SK-N-SH (cell line): ENCODE measurements around the gene NLGN2. TPM values are rescaled to one million over a fixed set of nuclear protein-coding genes. Genes with fewer than 3 reads are reported as not detected.

Experiments used
- CTCF ChIA-PET: fragments of 300-600, 350-600 bp; formaldehyde crosslinking; extraction: SDS; loops from one replicate; lab custom pipeline; 2021; lab: Yijun Ruan, JAX
- POLR2A ChIA-PET: fragments of 350-600 bp; sonication (Branson Sonifier 250); formaldehyde crosslinking; extraction: SDS; loops from one replicate; lab custom pipeline; 2020; ENCODE audit warnings: antibody characterized with exemption, inconsistent platforms; lab: Yijun Ruan, JAX
- DNase-seq: peaks from one replicate; pipeline ENCODE4 v3.0.0; 2012
- H2AFZ ChIP-seq: fragments of 200-600 bp; sonication (generic); 2 replicates; pipeline ENCODE4 v1.8.1; 2016; ENCODE audit warnings: antibody characterized with exemption, mild to moderate bottlenecking, low read depth
- H3F3A ChIP-seq: fragments of 200-600 bp; sonication (generic); replicated peaks from 2 replicates; pipeline ENCODE3; 2016; ENCODE audit warnings: antibody characterized with exemption, mild to moderate bottlenecking; ENCODE audit not compliant: insufficient read depth
- H3K27ac ChIP-seq, 2 experiments: fragments of 200-500 bp in 1 of 2; fragments of 200-600 bp in 1 of 2; sonication (Bioruptor generic) in 1 of 2; sonication (generic), shearing (Covaris generic) in 1 of 2; 2 replicates each; pipeline versions ENCODE4 v1.5.1 to v1.6.1; 2014 to 2016; ENCODE audit warnings: low read depth in 2 of 2, inconsistent platforms in 1 of 2, low read length in 1 of 2, mild to moderate bottlenecking in 1 of 2, mixed read lengths in 1 of 2
- H3K27me3 ChIP-seq: fragments of 200-600 bp; sonication (generic), shearing (Covaris generic); 2 replicates; pipeline ENCODE4 v1.6.1; 2016; ENCODE audit warnings: mixed run types; ENCODE audit not compliant: insufficient read depth
- H3K36me3 ChIP-seq, 2 experiments: fragments of 200-500 bp in 1 of 2; fragments of 200-600 bp in 1 of 2; sonication (Bioruptor generic) in 1 of 2; sonication (generic) in 1 of 2; replicated peaks in 1 of 2; 2 replicates each; pipeline versions ENCODE3 to v1.5.1; 2014 to 2016; ENCODE audit warnings: low read length in 1 of 2, mild to moderate bottlenecking in 1 of 2; ENCODE audit not compliant: insufficient read depth in 2 of 2, control insufficient read depth in 1 of 2
- H3K4me1 ChIP-seq, 2 experiments: fragments of 200-500 bp in 1 of 2; fragments of 200-600 bp in 1 of 2; sonication (Bioruptor generic) in 1 of 2; sonication (generic), shearing (Covaris generic) in 1 of 2; 2 replicates each; pipeline versions ENCODE4 v1.5.1 to v1.6.1; 2014 to 2016; ENCODE audit warnings: low read depth in 1 of 2, low read length in 1 of 2, mixed run types in 1 of 2; ENCODE audit not compliant: insufficient read depth in 2 of 2, control insufficient read depth in 1 of 2
- H3K4me2 ChIP-seq: fragments of 200-600 bp; sonication (generic), shearing (Covaris generic); 2 replicates; pipeline ENCODE4 v1.6.1; 2017; ENCODE audit warnings: mixed run types
- H3K4me3 ChIP-seq, 2 experiments: fragments of 200-500 bp in 1 of 2; fragments of 200-600 bp in 1 of 2; sonication (Bioruptor generic) in 1 of 2; sonication (generic), shearing (Covaris generic) in 1 of 2; 2 replicates each; pipeline versions ENCODE4 v1.5.1 to v1.8.1; 2014 to 2016; ENCODE audit warnings: low read depth in 2 of 2, inconsistent platforms in 1 of 2, low read length in 1 of 2, mild to moderate bottlenecking in 1 of 2, mixed read lengths in 1 of 2, moderate library complexity in 1 of 2
- H3K79me2 ChIP-seq: fragments of 200-600 bp; sonication (generic); 2 replicates; pipeline ENCODE4 v1.8.1; 2017; ENCODE audit warnings: mild to moderate bottlenecking; ENCODE audit not compliant: insufficient read depth
- H3K9ac ChIP-seq: fragments of 200-600 bp; sonication (generic); 2 replicates; pipeline ENCODE4 v1.6.1; 2017; ENCODE audit warnings: mixed run types
- H3K9me2 ChIP-seq: fragments of 200-600 bp; sonication (generic); 2 replicates; pipeline ENCODE4 v1.6.1; 2017; ENCODE audit warnings: mixed run types
- H3K9me3 ChIP-seq: fragments of 200-600 bp; sonication (generic); 2 replicates; pipeline ENCODE4 v1.6.1; 2017; ENCODE audit warnings: mixed run types, mild to moderate bottlenecking, moderate library complexity
- H4K20me1 ChIP-seq: fragments of 200-600 bp; sonication (generic); 2 replicates; pipeline ENCODE4 v1.6.1; 2017; ENCODE audit warnings: mild to moderate bottlenecking, mixed run types; ENCODE audit not compliant: insufficient read depth
- EZH2phosphoT487 ChIP-seq: fragments of 200-600 bp; sonication (generic); IDR thresholded peaks from 2 replicates; pipeline ENCODE4 v1.6.1; 2017; ENCODE audit warnings: low read depth, mixed run types, mild to moderate bottlenecking, antibody characterized with exemption, moderate library complexity, borderline replicate concordance
- JUND ChIP-seq: IDR thresholded peaks from 2 replicates; pipeline ENCODE4 v1.4.0; 2012
- MAX ChIP-seq: IDR thresholded peaks from 2 replicates; pipeline ENCODE4 v1.4.0; 2012; ENCODE audit warnings: low read depth
- MEF2A ChIP-seq: IDR thresholded peaks from 2 replicates; pipeline ENCODE4 v1.4.0; 2012; ENCODE audit warnings: low read depth, borderline replicate concordance
- NFIC ChIP-seq: IDR thresholded peaks from 2 replicates; pipeline ENCODE4 v1.4.0; 2012; ENCODE audit warnings: borderline replicate concordance
- NRF1 ChIP-seq: IDR thresholded peaks from 2 replicates; pipeline ENCODE4 v1.6.1; 2012; ENCODE audit warnings: low read depth, mild to moderate bottlenecking, low read length
- PBX3 ChIP-seq: IDR thresholded peaks from 2 replicates; pipeline ENCODE4; 2012
- RAD21 ChIP-seq: IDR thresholded peaks from 2 replicates; pipeline ENCODE4 v1.6.1; 2012; ENCODE audit warnings: mild to moderate bottlenecking, low read length
- RCOR1 ChIP-seq: fragments of 150-350 bp; IDR thresholded peaks from 2 replicates; pipeline ENCODE4 v1.6.1; 2017; ENCODE audit warnings: antibody characterized with exemption, low read length
- REST ChIP-seq: IDR thresholded peaks from 2 replicates; pipeline ENCODE4 v1.6.1; 2012; ENCODE audit warnings: mild to moderate bottlenecking, low read depth, low read length, moderate library complexity
- USF1 ChIP-seq: IDR thresholded peaks from 2 replicates; pipeline ENCODE4 v1.4.0; 2012; ENCODE audit warnings: low read depth, borderline replicate concordance
- WGBS: methylation state at CpG from one replicate; pipeline ENCODE4 v1.1.6; 2017; ENCODE audit warnings: low lambda C conversion rate; 5-methylcytosine and 5-hydroxymethylcytosine counted together
- polyA plus RNA-seq, 3 experiments: library from polyadenylated mRNA; depleted of rRNA; stranded (reverse); fragments of >200 nt; gene quantifications; 2 replicates each; pipeline ENCODE4 v1.2.3, GENCODE V29; 2012

The NLGN2 gene
- polyA plus RNA-seq, 1 of the 3 experiments (the other 2 are of a cell fraction) = 29.9 TPM

- H3K4me1 ChIP-seq = no peaks in the 10 kb centered on the region; a peak in 1 of 4 replicates
- WGBS = 75% methylated on average over 10 of the region's 17 CpGs
- no peak within 1 kb of the TSS for H2AFZ ChIP-seq
- no peak within 1 kb of the TSS for H3K4me2 ChIP-seq
- ChIA-PET POLR2A (no interaction called here), CTCF (interaction anchor here (1.2 to 1.6 kb wide), 4 partner anchors 12 to 141 kb away, joined by 3 to 6 read pairs (median 6); partner anchors contain the start of gene FGF11)
- DNase-seq = peak; percentile 71
- no peaks in the 10 kb centered on the region for H3F3A ChIP-seq
- no peaks in the 10 kb centered on the region for H3K9me3 ChIP-seq
- no peaks in the 10 kb centered on the region for H4K20me1 ChIP-seq
- no peak within 1 kb of the TSS for H3K9ac ChIP-seq
- H3K79me2 ChIP-seq = no peaks in the 10 kb centered on the region
- H3K27me3 ChIP-seq = no peaks in the 10 kb centered on the region
- peaks cover 0 to 23% of the 10 kb centered on the region in 2 experiments for H3K36me3 ChIP-seq
- H3K9me2 ChIP-seq = no peaks in the 10 kb centered on the region
- no peak within 1 kb of the TSS for H3K27ac ChIP-seq
- TF ChIP-seq RCOR1 = no peak
- TF ChIP-seq NRF1 = no peak
- TF ChIP-seq NFIC = no peak
- TF ChIP-seq EZH2phosphoT487 = no peak
- TF ChIP-seq RAD21 = no peak
- no peak for TF ChIP-seq REST
- no peak for TF ChIP-seq PBX3
- no peak for TF ChIP-seq MEF2A
- TF ChIP-seq JUND = no peak
- no peak for TF ChIP-seq USF1
- no peak for TF ChIP-seq MAX
- no peak within 1 kb of the TSS for H3K4me3 ChIP-seq
Observed at GRCh38 chr17:7419819-7420610, 12.4 kb downstream of the NLGN2 start, which contains the start of gene SPEM1. Gene SPEM1 (plus strand): TSS chr17:7420324. CDS start chr17:7420385, 61 bp downstream.
